Posterior cingulate gyrus (tissue), 11 donors: ENCODE measurements around the gene DAB1.
"Not testable (repeated sequence)": the region's sequence is repeated elsewhere in the genome, so short reads cannot be mapped to it uniquely, and the experiment has no call there.

Source experiments
- DNase-seq, 10 donors: peaks; one replicate each; pipeline versions ENCODE4 v3.0.0 to v3.0.0-alpha.2; 2020 to 2021; ENCODE audit warnings: mixed read lengths in 3 of 10
- intact Hi-C: fragments of 100-400 bp; cut with DNase I; formaldehyde crosslinking; loops from one replicate; pipeline ENCODE4 v1.15.1; 2023

The DAB1 gene

GRCh38 chr1:57235730-57236510 lies 187.9 kb downstream of the DAB1 start:
- DNase-seq: no peak
- intact Hi-C loops: no loop called here

- no peak for DNase-seq
- intact Hi-C loops: no loop called here
Measured at GRCh38 chr1:57234459-57234858, 189.4 kb downstream of the DAB1 start.

- DNase-seq: no peak
- intact Hi-C loops: no loop called here
Measured at GRCh38 chr1:57232500-57232899, 191.4 kb downstream of the DAB1 start.

- no peak for DNase-seq
- intact Hi-C loops: no loop called here
Measured at GRCh38 chr1:57229998-57230397, 193.9 kb downstream of the DAB1 start.

GRCh38 chr1:57229076-57229475 lies 194.8 kb downstream of the DAB1 start:
- intact Hi-C loops: no loop called here

GRCh38 chr1:57222801-57223200 lies 201.1 kb downstream of the DAB1 start:
- no peak for DNase-seq
- intact Hi-C loops: no loop called here

More at GRCh38 chr1:57229076-57229475, 194.8 kb downstream of the DAB1 start:
- DNase-seq: no peak

GRCh38 chr1:57222307-57222706 lies 201.6 kb downstream of the DAB1 start:
- intact Hi-C loops: no loop called here
- no peak for DNase-seq

- DNase-seq, intact Hi-C loops: not testable (repeated sequence)
Measured at GRCh38 chr1:57220905-57221304, 203.0 kb downstream of the DAB1 start.

- intact Hi-C loops: no loop called here
- no peak for DNase-seq
Measured at GRCh38 chr1:57218487-57219079, 205.3 kb downstream of the DAB1 start.

GRCh38 chr1:57217905-57218304 lies 206.0 kb downstream of the DAB1 start:
- no peak for DNase-seq
- intact Hi-C loops: no loop called here

- DNase-seq: no peak
- intact Hi-C loops: no loop called here
Measured at GRCh38 chr1:57214951-57215575, 208.8 kb downstream of the DAB1 start.

GRCh38 chr1:57210881-57211280 lies 213.0 kb downstream of the DAB1 start:
- no peak for DNase-seq
- intact Hi-C loops: no loop called here

- DNase-seq: no peak
Measured at GRCh38 chr1:57209495-57209894, 214.4 kb downstream of the DAB1 start.

GRCh38 chr1:57208741-57209302 lies 215.0 kb downstream of the DAB1 start:
- intact Hi-C loops: no loop called here
- DNase-seq: no peak

More at GRCh38 chr1:57209495-57209894, 214.4 kb downstream of the DAB1 start:
- intact Hi-C loops: no loop called here

- intact Hi-C loops: no loop called here
- DNase-seq: no peak
Measured at GRCh38 chr1:57206038-57206437, 217.8 kb downstream of the DAB1 start.

GRCh38 chr1:57204942-57205787 lies 218.7 kb downstream of the DAB1 start:
- no peak for DNase-seq
- intact Hi-C loops: no loop called here

- no peak for DNase-seq
- intact Hi-C loops: no loop called here
Measured at GRCh38 chr1:57204091-57204490, 219.8 kb downstream of the DAB1 start.

- intact Hi-C loops: no loop called here
- DNase-seq: no peak
Measured at GRCh38 chr1:57202241-57202640, 221.6 kb downstream of the DAB1 start.

GRCh38 chr1:57198912-57199311 lies 224.9 kb downstream of the DAB1 start:
- intact Hi-C loops: no loop called here
- DNase-seq: no peak

- no peak for DNase-seq
- intact Hi-C loops: no loop called here
Measured at GRCh38 chr1:57195436-57195941, 228.4 kb downstream of the DAB1 start.
